Fibroblast of villous mesenchyme (primary cell): ENCODE measurements around the gene COL3A1. TPM values are rescaled to one million over a fixed set of nuclear protein-coding genes. Genes with fewer than 3 reads are reported as not detected.
A peak's percentile ranks its signal among the peaks of the same experiment; 100 is the strongest.

Experiments
- DNase-seq: peaks from one replicate; pipeline ENCODE4 v3.0.0-alpha.2; 2010; ENCODE audit warnings: low read depth
- H3K4me3 ChIP-seq: 2 replicates; pipeline ENCODE4 v1.5.1; 2011; ENCODE audit warnings: low read depth, mild to moderate bottlenecking, low read length
- CTCF ChIP-seq: IDR thresholded peaks from 2 replicates; pipeline ENCODE4 v1.5.1; 2012; ENCODE audit warnings: low read depth, mild to moderate bottlenecking, low read length; ENCODE audit not compliant: insufficient read depth
- total RNA-seq: library from RNA; depleted of rRNA; stranded (reverse); fragments of >200 nt; gene quantifications from 2 replicates; pipeline ENCODE4 v1.2.3, GENCODE V29; 2012

Gene COL3A1
- total RNA-seq, 1 donor, result 3,024 TPM

GRCh38 chr2:188993247-188993646, 19.1 kb downstream of the COL3A1 start:
- no peak overlapping the region for H3K4me3 ChIP-seq
- TF ChIP-seq CTCF, result no peak
- peak; percentile 37 for DNase-seq

- no peak for TF ChIP-seq CTCF
- DNase-seq, result peak; percentile 74
- no peak overlapping the region for H3K4me3 ChIP-seq
Observed at GRCh38 chr2:188997263-188997662, 23.1 kb downstream of the COL3A1 start.

- TF ChIP-seq CTCF, result no peak
- no peak overlapping the region for H3K4me3 ChIP-seq
- no peak for DNase-seq
Observed at GRCh38 chr2:189000221-189000620, 26.0 kb downstream of the COL3A1 start.

GRCh38 chr2:189002079-189002478, 27.9 kb downstream of the COL3A1 start:
- peak; percentile 87 for DNase-seq
- no peak for TF ChIP-seq CTCF
- no peak overlapping the region for H3K4me3 ChIP-seq

GRCh38 chr2:189008555-189009262, 34.5 kb downstream of the COL3A1 start:
- DNase-seq, result peak; percentile 48
- H3K4me3 ChIP-seq, result no peak overlapping the region
- no peak for TF ChIP-seq CTCF

- no peak overlapping the region for H3K4me3 ChIP-seq
- TF ChIP-seq CTCF, result no peak
Observed at GRCh38 chr2:189010536-189010935, 36.4 kb downstream of the COL3A1 start.

GRCh38 chr2:189012351-189012750, 38.2 kb downstream of the COL3A1 start:
- H3K4me3 ChIP-seq, result no peak overlapping the region
- no peak for TF ChIP-seq CTCF
- DNase-seq, result peak; percentile 54

More at GRCh38 chr2:189010536-189010935, 36.4 kb downstream of the COL3A1 start:
- DNase-seq, result no peak
